DND-41 (cell line): ENCODE data around the gene C3orf20.

Experiments used
- CTCF ChIP-seq: IDR thresholded peaks from 2 replicates; pipeline ENCODE4 v1.5.1; 2012; ENCODE audit warnings: borderline replicate concordance, low read length, moderate library complexity, mild to moderate bottlenecking; ENCODE audit not compliant: poor library complexity, severe bottlenecking; ENCODE audit errors: extremely low read depth
- EZH2 ChIP-seq: IDR thresholded peaks from 3 replicates; pipeline ENCODE4 v1.6.1; 2012; ENCODE audit warnings: borderline replicate concordance, low read depth, mild to moderate bottlenecking, moderate library complexity, low read length, inconsistent platforms; ENCODE audit not compliant: severe bottlenecking

DNA sequence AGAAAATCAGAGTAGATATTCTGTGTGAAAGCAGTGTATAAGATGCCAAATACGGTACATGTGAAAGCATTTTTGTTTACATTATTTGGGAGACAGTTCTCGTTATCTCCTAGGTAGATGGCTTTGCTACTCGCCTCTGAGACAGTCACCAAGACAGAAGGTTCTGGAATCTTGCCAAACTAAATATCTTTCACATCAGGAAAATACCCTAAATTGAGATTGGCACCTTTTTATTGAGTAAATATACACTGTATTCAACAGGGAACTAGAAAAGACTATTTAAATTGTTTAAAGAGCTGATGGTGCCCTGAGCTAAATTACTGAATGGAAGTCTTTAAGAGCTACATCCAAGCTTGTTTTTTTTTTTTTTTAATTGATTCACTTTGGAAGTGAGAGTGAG, 147.2 kb downstream of the C3orf20 start:
- TF ChIP-seq CTCF (no peak), EZH2 (no peak)
